ENCODE data around the gene SEZ6. TPM values are rescaled to one million over a fixed set of nuclear protein-coding genes. Genes with fewer than 3 reads are reported as not detected.

SEZ6 gene
- total RNA-seq, 1 experiment from 2014 or later, result not detected

DNA sequence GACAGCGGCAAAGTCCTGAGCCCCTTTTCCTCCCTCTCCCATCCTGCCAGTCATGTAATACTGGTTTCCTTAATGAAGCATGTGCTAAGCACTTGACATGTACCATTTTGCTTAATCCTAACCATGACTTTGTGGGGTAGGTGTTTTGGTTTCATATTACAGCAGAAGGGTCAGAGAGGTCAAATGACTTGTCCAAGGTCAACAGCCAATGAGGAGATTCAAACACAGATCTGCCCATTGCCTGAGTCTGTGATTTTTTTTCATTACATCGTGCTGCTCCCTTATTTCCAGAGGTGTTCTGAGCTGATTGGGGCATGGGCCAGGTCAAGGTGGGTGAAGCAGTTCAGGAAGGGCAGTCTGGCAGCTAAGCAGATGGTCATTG is 36.9 kb downstream of the SEZ6 start:
- CTCF ChIA-PET, result interaction anchor here (0.8 to 3.1 kb wide), 3 partner anchors 144 to 155 kb away, joined by 3 to 30 read pairs (median 13); no protein-coding TSS in a partner anchor
- intact Hi-C loops (cut with micrococcal nuclease), result no loop called here
- H3K27ac Mint-ChIP-seq (ENCODE audit: low read depth, unreplicated experiment), result no peak overlapping the region

DNA sequence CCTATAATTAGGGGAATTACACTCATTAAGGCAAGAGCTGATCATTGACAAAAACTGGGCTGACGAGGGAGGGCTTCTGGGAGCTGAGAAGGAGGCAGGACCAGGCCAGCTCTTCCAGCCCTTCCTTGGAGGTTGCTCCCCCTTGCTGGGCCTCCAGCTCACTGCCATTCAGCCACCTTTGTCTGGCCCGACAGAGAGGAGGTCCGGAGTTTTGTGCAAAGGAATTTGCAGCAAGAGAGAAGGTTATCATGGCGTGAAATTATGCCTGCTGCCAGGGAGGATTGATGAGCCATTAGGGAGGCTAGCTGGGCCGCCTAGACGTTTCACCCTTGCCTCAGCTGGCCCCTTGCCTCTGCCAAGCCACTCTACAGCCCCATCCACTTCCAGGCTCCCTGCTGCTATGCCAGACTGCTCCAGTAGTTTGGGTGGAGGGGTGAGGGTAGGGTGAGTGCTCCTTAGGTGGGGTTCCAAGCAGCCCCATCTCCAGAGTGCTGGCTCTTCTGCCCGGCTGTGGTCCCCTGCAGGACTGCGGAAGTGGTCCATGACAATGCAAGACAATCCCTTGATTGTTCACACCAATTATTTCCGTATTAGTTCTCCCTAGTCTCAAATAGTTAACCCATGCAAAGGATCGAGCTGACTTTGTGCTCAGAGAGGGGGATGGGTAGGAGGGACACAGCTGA is 37.5 kb downstream of the SEZ6 start:
- BruUV-seq (replicated peaks), result no TSS peak

More for the DNA sequence above, 36.9 kb downstream of the SEZ6 start:
- no TSS peak for BruUV-seq (replicated peaks)
- H3K4me1 Mint-ChIP-seq (ENCODE audit: insufficient read depth, unreplicated experiment), result no peaks in the 10 kb centered on the region
- POLR2A ChIA-PET, result interaction anchor here (1.4 kb wide), 1 partner anchor 143 kb away, joined by 4 read pairs; no protein-coding TSS in a partner anchor
- H3K4me3 Mint-ChIP-seq (ENCODE audit: unreplicated experiment), result no peak overlapping the region
- no peaks in the 10 kb centered on the region for H3K9me3 Mint-ChIP-seq (ENCODE audit: unreplicated experiment)
- H3K27me3 Mint-ChIP-seq (ENCODE audit: insufficient read depth, unreplicated experiment), result peaks cover 38% of the 10 kb centered on the region
- peak; percentile 14 for DNase-seq (ENCODE audit: unreplicated experiment)
- TF ChIP-seq, protein P1, sequence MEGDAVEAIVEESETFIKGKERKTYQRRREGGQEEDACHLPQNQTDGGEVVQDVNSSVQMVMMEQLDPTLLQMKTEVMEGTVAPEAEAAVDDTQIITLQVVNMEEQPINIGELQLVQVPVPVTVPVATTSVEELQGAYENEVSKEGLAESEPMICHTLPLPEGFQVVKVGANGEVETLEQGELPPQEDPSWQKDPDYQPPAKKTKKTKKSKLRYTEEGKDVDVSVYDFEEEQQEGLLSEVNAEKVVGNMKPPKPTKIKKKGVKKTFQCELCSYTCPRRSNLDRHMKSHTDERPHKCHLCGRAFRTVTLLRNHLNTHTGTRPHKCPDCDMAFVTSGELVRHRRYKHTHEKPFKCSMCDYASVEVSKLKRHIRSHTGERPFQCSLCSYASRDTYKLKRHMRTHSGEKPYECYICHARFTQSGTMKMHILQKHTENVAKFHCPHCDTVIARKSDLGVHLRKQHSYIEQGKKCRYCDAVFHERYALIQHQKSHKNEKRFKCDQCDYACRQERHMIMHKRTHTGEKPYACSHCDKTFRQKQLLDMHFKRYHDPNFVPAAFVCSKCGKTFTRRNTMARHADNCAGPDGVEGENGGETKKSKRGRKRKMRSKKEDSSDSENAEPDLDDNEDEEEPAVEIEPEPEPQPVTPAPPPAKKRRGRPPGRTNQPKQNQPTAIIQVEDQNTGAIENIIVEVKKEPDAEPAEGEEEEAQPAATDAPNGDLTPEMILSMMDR (IDR thresholded peaks at IDR 0.05; ENCODE audit: unreplicated experiment), result no peak
- peaks cover 3% of the 10 kb centered on the region for H3K36me3 Mint-ChIP-seq (ENCODE audit: insufficient read depth, unreplicated experiment)

DNA sequence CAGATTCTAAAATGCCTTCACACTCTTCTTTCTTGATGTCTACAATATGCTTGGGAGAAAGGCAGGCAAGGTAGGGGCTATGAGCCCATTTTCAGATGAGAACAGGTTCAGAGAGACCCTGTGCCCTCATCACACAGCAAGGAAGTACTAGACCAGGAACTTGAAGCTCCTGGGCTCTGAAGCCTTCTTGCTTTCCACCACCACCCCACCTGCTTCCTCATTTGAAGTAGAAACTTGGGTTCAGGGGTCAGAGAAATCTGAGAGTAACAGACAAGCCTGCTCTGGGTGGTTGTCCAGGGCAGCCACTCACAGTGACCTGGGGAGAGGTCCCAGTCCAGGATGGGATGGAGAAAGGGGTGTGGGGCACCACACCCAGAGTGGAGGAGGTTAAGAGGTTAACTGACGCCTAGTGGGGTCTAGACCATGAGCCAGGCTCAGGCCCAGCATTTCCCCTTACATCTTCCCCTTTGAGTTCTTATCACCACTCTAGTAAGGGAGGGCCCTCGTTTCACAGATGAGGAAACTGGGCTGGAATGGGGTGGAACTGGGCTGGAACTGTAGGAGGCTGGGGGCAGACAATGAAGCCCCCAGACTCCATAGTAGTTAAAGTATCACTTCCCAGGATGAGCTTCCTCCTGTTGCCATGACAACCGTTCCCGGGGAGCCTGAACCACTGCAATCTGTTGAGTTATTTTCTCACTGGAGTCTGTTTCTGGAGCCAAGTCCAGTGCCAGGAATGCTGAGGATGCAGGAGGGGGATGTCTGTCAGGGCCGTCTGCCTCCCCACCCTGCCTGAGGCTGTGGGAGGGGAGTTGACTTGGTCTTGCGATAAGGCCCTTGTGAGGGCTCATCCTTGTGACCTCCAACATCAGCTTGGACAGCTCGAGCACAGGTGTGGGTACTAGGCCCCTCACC is 38.4 kb downstream of the SEZ6 start:
- no peaks in the 10 kb centered on the region for H3K4me1 Mint-ChIP-seq (ENCODE audit: insufficient read depth, unreplicated experiment)
- H3K36me3 Mint-ChIP-seq (ENCODE audit: insufficient read depth, unreplicated experiment), result peaks cover 4% of the 10 kb centered on the region
- H3K9me3 Mint-ChIP-seq (ENCODE audit: unreplicated experiment), result no peaks in the 10 kb centered on the region
- H3K27ac Mint-ChIP-seq (ENCODE audit: low read depth, unreplicated experiment), result no peak overlapping the region
- BruUV-seq (replicated peaks), result no TSS peak
- intact Hi-C loops (cut with micrococcal nuclease), result no loop called here
- ChIA-PET CTCF (interaction anchor here (0.5 to 3.1 kb wide), 9 partner anchors 14 to 599 kb away, joined by 3 to 30 read pairs (median 3); no protein-coding TSS in a partner anchor), POLR2A (no interaction called here)
- no peak overlapping the region for H3K4me3 Mint-ChIP-seq (ENCODE audit: unreplicated experiment)
- DNase-seq (ENCODE audit: unreplicated experiment), result no peak
- peaks cover 42% of the 10 kb centered on the region for H3K27me3 Mint-ChIP-seq (ENCODE audit: insufficient read depth, unreplicated experiment)
- TF ChIP-seq, protein P1 (IDR thresholded peaks at IDR 0.05; ENCODE audit: unreplicated experiment), result no peak

More for the DNA sequence above, 37.5 kb downstream of the SEZ6 start:
- DNase-seq (ENCODE audit: unreplicated experiment), result no peak
- intact Hi-C loops (cut with micrococcal nuclease), result no loop called here
- Mint-ChIP-seq H3K27me3 (ENCODE audit: insufficient read depth, unreplicated experiment) (peaks cover 41% of the 10 kb centered on the region), H3K4me1 (ENCODE audit: insufficient read depth, unreplicated experiment) (no peaks in the 10 kb centered on the region), H3K27ac (ENCODE audit: low read depth, unreplicated experiment) (no peak overlapping the region), H3K36me3 (ENCODE audit: insufficient read depth, unreplicated experiment) (peaks cover 4% of the 10 kb centered on the region), H3K4me3 (ENCODE audit: unreplicated experiment) (no peak overlapping the region), H3K9me3 (ENCODE audit: unreplicated experiment) (no peaks in the 10 kb centered on the region)
- TF ChIP-seq, protein P1 (IDR thresholded peaks at IDR 0.05; ENCODE audit: unreplicated experiment), result no peak
- POLR2A ChIA-PET, result interaction anchor here (1.4 kb wide), 1 partner anchor 144 kb away, joined by 4 read pairs; no protein-coding TSS in a partner anchor
- CTCF ChIA-PET, result interaction anchor here (0.5 to 3.1 kb wide), 7 partner anchors 15 to 226 kb away, joined by 3 to 30 read pairs (median 4); no protein-coding TSS in a partner anchor

DNA sequence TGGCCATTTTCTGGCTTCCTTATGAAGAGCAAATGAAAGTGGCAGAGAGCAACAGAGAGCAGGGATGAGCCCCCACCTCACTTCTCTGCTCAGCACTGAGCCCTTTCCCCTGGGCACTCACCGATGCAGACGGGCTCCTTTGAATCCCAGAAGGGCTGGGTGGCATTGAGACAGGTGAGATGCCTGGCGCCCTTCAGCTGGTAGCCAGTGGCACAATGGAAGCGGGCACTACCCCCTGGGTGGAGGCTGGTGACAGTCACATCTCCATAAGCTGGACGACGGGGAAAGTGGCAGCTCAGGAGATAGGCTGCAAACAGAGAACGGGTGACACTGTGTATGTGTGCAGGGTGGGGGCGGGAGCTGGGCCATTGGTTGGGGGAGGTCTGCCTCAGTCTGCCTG is 42.0 kb downstream of the SEZ6 start:
- TF ChIP-seq, protein P1 (IDR thresholded peaks at IDR 0.05; ENCODE audit: unreplicated experiment), result no peak
- peaks cover 27% of the 10 kb centered on the region for H3K27me3 Mint-ChIP-seq (ENCODE audit: insufficient read depth, unreplicated experiment)
- CTCF ChIA-PET, result interaction anchor here (0.5 to 10.3 kb wide), 15 partner anchors 9 to 236 kb away, joined by 3 to 279 read pairs (median 4); partner anchors contain the start of gene SEZ6
- intact Hi-C loops (cut with micrococcal nuclease), result no loop called here
- H3K4me3 Mint-ChIP-seq (ENCODE audit: unreplicated experiment), result no peak overlapping the region
- DNase-seq (ENCODE audit: unreplicated experiment), result no peak
- H3K27ac Mint-ChIP-seq (ENCODE audit: low read depth, unreplicated experiment), result no peak overlapping the region
- peaks cover 4% of the 10 kb centered on the region for H3K36me3 Mint-ChIP-seq (ENCODE audit: insufficient read depth, unreplicated experiment)
- no peaks in the 10 kb centered on the region for H3K9me3 Mint-ChIP-seq (ENCODE audit: unreplicated experiment)
- no peaks in the 10 kb centered on the region for H3K4me1 Mint-ChIP-seq (ENCODE audit: insufficient read depth, unreplicated experiment)
- no TSS peak for BruUV-seq (replicated peaks)
- POLR2A ChIA-PET, result interaction anchor here (1.4 to 3.1 kb wide), 4 partner anchors 148 to 169 kb away, joined by 3 to 27 read pairs (median 4); no protein-coding TSS in a partner anchor
